ENCODE measurements around the gene LYRM4.
A peak's percentile ranks its signal among the peaks of the same experiment; 100 is the strongest.

The LYRM4 gene

GRCh38 chr6:5203546-5203945, 57.2 kb downstream of the LYRM4 start:
- peak in 1 of 2 experiments; percentile 60 for DNase-seq

GRCh38 chr6:5202941-5203340, 57.8 kb downstream of the LYRM4 start:
- DNase-seq, result no peak

- DNase-seq, result no peak
These were observed 58.5 kb downstream of the LYRM4 start for GRCh38 chr6:5202206-5202605.

GRCh38 chr6:5201271-5201670, 59.5 kb downstream of the LYRM4 start:
- no peak for DNase-seq

- DNase-seq, result no peak
These were observed 61.0 kb downstream of the LYRM4 start for GRCh38 chr6:5199702-5200101.

GRCh38 chr6:5199283-5199682, 61.5 kb downstream of the LYRM4 start:
- no peak for DNase-seq

- DNase-seq, result no peak
These were observed 63.7 kb downstream of the LYRM4 start for GRCh38 chr6:5197084-5197483.

GRCh38 chr6:5192135-5192794, 68.5 kb downstream of the LYRM4 start:
- DNase-seq, result no peak

GRCh38 chr6:5191722-5192121, 69.0 kb downstream of the LYRM4 start:
- no peak for DNase-seq

GRCh38 chr6:5191222-5191621, 69.5 kb downstream of the LYRM4 start:
- DNase-seq, result no peak

GRCh38 chr6:5190507-5190906, 70.2 kb downstream of the LYRM4 start:
- no peak for DNase-seq

- DNase-seq, result no peak
These were observed 72.1 kb downstream of the LYRM4 start for GRCh38 chr6:5188646-5189045.

GRCh38 chr6:5184878-5185277, 75.9 kb downstream of the LYRM4 start:
- DNase-seq, result no peak

- no peak for DNase-seq
These were observed 76.5 kb downstream of the LYRM4 start for GRCh38 chr6:5184218-5184617.

- no peak for DNase-seq
These were observed 79.0 kb downstream of the LYRM4 start for GRCh38 chr6:5181510-5182317.

GRCh38 chr6:5180636-5181035, 80.1 kb downstream of the LYRM4 start:
- DNase-seq, result no peak

GRCh38 chr6:5179917-5180316, 80.8 kb downstream of the LYRM4 start:
- DNase-seq, result no peak

GRCh38 chr6:5178806-5179205, 81.9 kb downstream of the LYRM4 start:
- no peak for DNase-seq

GRCh38 chr6:5175635-5176034, 85.1 kb downstream of the LYRM4 start:
- DNase-seq, result no peak

- no peak for DNase-seq
These were observed 85.8 kb downstream of the LYRM4 start for GRCh38 chr6:5174756-5175549.

- no peak for DNase-seq
These were observed 86.5 kb downstream of the LYRM4 start for GRCh38 chr6:5174244-5174643.

GRCh38 chr6:5173810-5174209, 86.9 kb downstream of the LYRM4 start:
- no peak for DNase-seq

GRCh38 chr6:5172897-5173474, 87.8 kb downstream of the LYRM4 start:
- DNase-seq, result no peak
